ENCODE results near the gene TAGLN. TPM values are rescaled to one million over a fixed set of nuclear protein-coding genes. Genes with fewer than 3 reads are reported as not detected.
A peak's percentile ranks its signal among the peaks of the same experiment; 100 is the strongest.

The TAGLN gene
- total RNA-seq, 4 donors from 2014 or later = 899 to 4,235 (median 1,393) TPM

- Histone ChIP-seq H3K9me3 (no peaks in the 10 kb centered on the region), H3K4me1 (peaks cover 51 to 82% (median 71%) of the 10 kb centered on the region in 4 donors), H3K36me3 (peaks cover 0 to 32% (median 7%) of the 10 kb centered on the region in 4 donors), H3K4me3 (no peak overlapping the region), H3K27ac (peak overlapping the region; percentile 83 to 91 (median 86)), H3K27me3 (no peaks in the 10 kb centered on the region)
- WGBS, 2 donors (ENCODE audit: low coverage in 1 of 2) = 93% methylated on average over 6 to 14 of the region's 14 CpGs
- DNase-seq = no peak
- in situ Hi-C loops (cut with MboI; ENCODE audit: low pct_ligation_motif_present in 1 of 4, low pct_unique_long_range_greater_than_20kb in 1 of 4, low sequenced_read_pairs in 3 of 4) = no loop called here
- intact Hi-C loops (cut with DNase I; ENCODE audit: low total_unique reads) = loop anchor here (1.0 to 10.0 kb wide), 2 partner anchors 25 to 338 kb away; no protein-coding TSS in a partner anchor
- TF ChIP-seq POLR2AphosphoS5 (IDR thresholded peaks at IDR 0.05) (no peak), POLR2A (IDR thresholded peaks at IDR 0.05) (no peak), EP300 (IDR thresholded peaks at IDR 0.05; ENCODE audit: low read depth) (no peak)
- TF ChIP-seq, protein P1, sequence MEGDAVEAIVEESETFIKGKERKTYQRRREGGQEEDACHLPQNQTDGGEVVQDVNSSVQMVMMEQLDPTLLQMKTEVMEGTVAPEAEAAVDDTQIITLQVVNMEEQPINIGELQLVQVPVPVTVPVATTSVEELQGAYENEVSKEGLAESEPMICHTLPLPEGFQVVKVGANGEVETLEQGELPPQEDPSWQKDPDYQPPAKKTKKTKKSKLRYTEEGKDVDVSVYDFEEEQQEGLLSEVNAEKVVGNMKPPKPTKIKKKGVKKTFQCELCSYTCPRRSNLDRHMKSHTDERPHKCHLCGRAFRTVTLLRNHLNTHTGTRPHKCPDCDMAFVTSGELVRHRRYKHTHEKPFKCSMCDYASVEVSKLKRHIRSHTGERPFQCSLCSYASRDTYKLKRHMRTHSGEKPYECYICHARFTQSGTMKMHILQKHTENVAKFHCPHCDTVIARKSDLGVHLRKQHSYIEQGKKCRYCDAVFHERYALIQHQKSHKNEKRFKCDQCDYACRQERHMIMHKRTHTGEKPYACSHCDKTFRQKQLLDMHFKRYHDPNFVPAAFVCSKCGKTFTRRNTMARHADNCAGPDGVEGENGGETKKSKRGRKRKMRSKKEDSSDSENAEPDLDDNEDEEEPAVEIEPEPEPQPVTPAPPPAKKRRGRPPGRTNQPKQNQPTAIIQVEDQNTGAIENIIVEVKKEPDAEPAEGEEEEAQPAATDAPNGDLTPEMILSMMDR (IDR thresholded peaks at IDR 0.05) = no peak
Measured at GRCh38 chr11:117222991-117223740, 24.0 kb downstream of the TAGLN start.

DNA sequence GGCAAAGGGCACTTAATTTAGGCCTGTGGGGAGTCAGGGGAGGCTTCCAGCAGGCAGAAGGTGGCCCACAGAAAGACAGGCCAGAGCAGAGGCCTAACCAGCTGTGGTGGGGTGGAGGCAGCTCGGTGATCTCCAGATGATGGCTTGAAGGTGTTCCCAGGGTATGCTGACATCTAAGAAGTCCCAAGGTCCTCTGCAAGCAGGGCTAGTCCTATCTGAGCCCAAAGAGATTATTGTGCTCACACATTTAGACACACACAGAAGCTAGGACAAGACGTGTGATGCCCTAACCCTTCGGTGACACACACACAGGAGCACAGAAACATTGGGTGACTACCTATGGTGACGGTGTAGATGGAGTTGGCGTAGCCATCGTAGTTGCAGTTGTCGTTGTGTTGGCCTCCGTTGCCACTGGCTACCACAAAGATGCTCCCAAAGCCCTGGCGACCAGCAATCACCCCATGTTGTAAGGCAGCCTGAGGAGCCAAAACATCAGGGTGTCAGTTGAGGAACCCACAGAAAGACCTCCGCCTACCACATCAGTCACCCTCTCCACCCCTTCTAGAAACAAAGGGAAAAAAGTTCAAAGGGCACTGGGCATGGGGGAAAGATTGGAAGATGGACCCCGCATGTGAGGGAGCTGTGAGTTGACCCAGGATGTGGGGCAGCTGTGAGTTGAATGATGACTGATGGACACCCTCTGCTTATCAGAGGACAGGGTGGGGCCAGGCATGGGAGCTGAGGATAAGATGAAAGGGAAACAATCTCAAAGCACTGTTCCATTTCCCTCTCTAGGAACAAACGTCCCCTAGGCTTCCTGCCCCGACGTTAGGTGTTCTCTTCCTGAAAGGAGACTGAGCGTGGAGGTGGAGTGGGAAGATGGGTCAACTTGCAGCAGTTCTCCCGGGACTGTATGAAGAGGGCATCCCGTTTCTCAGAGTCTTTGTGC lies 24.8 kb downstream of the TAGLN start:
- Histone ChIP-seq H3K27me3 (no peaks in the 10 kb centered on the region), H3K4me1 (peaks cover 45 to 74% (median 67%) of the 10 kb centered on the region in 4 donors), H3K9me3 (no peaks in the 10 kb centered on the region), H3K27ac (peak overlapping the region; percentile 83 to 91 (median 86)), H3K36me3 (peaks cover 0 to 28% (median 11%) of the 10 kb centered on the region in 4 donors), H3K4me3 (no peak overlapping the region)
- intact Hi-C loops (cut with DNase I; ENCODE audit: low total_unique reads) = loop anchor here (1.0 to 10.0 kb wide), 2 partner anchors 26 to 339 kb away; no protein-coding TSS in a partner anchor
- 74 to 84% methylated on average over 5 to 17 of the region's 17 CpGs for WGBS, 2 donors (ENCODE audit: low coverage in 1 of 2)
- peak; percentile 28 for DNase-seq
- no peak for TF ChIP-seq POLR2A (IDR thresholded peaks at IDR 0.05)
- TF ChIP-seq EP300 (IDR thresholded peaks at IDR 0.05; ENCODE audit: low read depth) = no peak
- TF ChIP-seq, protein P1 (IDR thresholded peaks at IDR 0.05) = no peak
- TF ChIP-seq POLR2AphosphoS5 (IDR thresholded peaks at IDR 0.05) = no peak
- in situ Hi-C loops (cut with MboI; ENCODE audit: low pct_ligation_motif_present in 1 of 4, low pct_unique_long_range_greater_than_20kb in 1 of 4, low sequenced_read_pairs in 3 of 4) = no loop called here

DNA sequence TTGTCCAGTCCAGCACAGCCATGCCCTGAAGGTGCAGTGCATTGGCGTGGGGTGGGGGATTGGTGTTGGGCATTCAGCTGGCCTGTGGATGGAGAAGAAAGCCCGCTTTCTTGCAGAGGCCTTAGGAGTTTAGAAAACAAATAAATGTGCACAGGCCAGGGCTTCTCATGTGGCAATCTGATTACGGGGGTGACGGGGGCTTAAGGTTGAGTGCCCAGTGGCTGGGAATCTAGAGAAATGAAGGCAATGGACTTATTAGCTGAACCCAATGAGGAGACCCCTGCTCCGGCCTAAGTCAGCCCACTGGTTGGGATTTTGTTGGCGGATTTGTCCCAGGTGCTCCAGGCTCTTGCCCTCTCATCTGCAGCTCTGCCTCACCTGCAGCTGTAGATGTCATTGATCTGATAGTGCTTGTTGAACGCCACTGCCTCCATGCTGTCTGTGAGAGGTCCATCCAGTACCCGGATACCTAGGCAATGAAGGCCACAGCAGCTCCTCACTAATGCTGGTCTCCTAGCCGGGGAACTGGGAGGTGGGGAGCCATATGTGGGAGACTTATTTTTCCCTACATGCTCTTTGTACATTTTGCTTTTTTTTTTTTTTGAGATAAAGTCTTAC lies 26.5 kb downstream of the TAGLN start:
- WGBS, 2 donors (ENCODE audit: low coverage in 1 of 2) = 93% methylated on average over 9 of the region's 9 CpGs; no CpG with 5 or more reads in 1 of the 2 donors
- H3K27me3 ChIP-seq = no peaks in the 10 kb centered on the region
- H3K4me1 ChIP-seq = peaks cover 31 to 71% (median 59%) of the 10 kb centered on the region in 4 donors
- H3K9me3 ChIP-seq = no peaks in the 10 kb centered on the region
- DNase-seq = peak; percentile 9
- no peak overlapping the region for H3K4me3 ChIP-seq
- peak overlapping the region; percentile 83 to 91 (median 86) for H3K27ac ChIP-seq
- H3K36me3 ChIP-seq = peaks cover 0 to 30% (median 10%) of the 10 kb centered on the region in 4 donors
- TF ChIP-seq POLR2AphosphoS5 (IDR thresholded peaks at IDR 0.05) = no peak
- TF ChIP-seq EP300 (IDR thresholded peaks at IDR 0.05; ENCODE audit: low read depth) = no peak
- TF ChIP-seq, protein P1 (IDR thresholded peaks at IDR 0.05) = no peak
- TF ChIP-seq POLR2A (IDR thresholded peaks at IDR 0.05) = no peak
- in situ Hi-C loops (cut with MboI; ENCODE audit: low pct_ligation_motif_present in 1 of 4, low pct_unique_long_range_greater_than_20kb in 1 of 4, low sequenced_read_pairs in 3 of 4) (loop anchor here in 1 of 4 donors (5.0 kb wide), 1 partner anchor 43 kb away; no protein-coding TSS in a partner anchor), intact Hi-C loops (cut with DNase I; ENCODE audit: low total_unique reads) (loop anchor here (5.0 to 10.0 kb wide), 2 partner anchors 43 to 341 kb away; no protein-coding TSS in a partner anchor)
